ENCODE results near the gene BAHCC1.

Gene BAHCC1

DNA sequence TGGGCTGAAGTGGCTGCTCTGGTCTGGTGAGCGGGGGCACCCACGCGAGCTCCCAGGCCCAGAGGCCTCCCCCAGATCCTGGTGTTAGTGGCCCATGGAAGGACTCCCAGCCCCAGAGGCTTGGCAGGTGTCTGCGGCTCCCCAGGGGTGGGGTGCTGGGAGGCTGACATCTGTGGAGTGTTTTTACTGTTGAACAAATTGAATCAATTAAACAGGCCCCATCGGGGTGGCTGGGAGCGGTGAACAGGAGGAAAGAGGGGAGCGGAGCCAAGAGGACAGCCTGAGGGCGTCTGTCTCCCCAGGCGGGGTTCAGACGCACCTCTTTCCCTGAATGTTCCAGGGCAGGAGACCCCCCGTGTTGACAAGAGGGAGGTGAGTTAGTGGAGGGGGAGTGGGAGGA, 87.4 kb downstream of the BAHCC1 start:
- no peak for DNase-seq (ENCODE audit: low read depth)
- TF ChIP-seq, protein P1, sequence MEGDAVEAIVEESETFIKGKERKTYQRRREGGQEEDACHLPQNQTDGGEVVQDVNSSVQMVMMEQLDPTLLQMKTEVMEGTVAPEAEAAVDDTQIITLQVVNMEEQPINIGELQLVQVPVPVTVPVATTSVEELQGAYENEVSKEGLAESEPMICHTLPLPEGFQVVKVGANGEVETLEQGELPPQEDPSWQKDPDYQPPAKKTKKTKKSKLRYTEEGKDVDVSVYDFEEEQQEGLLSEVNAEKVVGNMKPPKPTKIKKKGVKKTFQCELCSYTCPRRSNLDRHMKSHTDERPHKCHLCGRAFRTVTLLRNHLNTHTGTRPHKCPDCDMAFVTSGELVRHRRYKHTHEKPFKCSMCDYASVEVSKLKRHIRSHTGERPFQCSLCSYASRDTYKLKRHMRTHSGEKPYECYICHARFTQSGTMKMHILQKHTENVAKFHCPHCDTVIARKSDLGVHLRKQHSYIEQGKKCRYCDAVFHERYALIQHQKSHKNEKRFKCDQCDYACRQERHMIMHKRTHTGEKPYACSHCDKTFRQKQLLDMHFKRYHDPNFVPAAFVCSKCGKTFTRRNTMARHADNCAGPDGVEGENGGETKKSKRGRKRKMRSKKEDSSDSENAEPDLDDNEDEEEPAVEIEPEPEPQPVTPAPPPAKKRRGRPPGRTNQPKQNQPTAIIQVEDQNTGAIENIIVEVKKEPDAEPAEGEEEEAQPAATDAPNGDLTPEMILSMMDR (IDR thresholded peaks at IDR 0.05; ENCODE audit: control insufficient read depth, extremely low read depth, insufficient read depth) = no peak
- no peak overlapping the region for H3K4me3 ChIP-seq (ENCODE audit: low read depth, low read length)

- H3K4me3 ChIP-seq (ENCODE audit: low read depth, low read length) = no peak overlapping the region
- TF ChIP-seq, protein P1 (IDR thresholded peaks at IDR 0.05; ENCODE audit: control insufficient read depth, extremely low read depth, insufficient read depth) = no peak
- DNase-seq (ENCODE audit: low read depth) = no peak
Measured at GRCh38 chr17:81483085-81483861, 88.0 kb downstream of the BAHCC1 start.

- TF ChIP-seq, protein P1 (IDR thresholded peaks at IDR 0.05; ENCODE audit: control insufficient read depth, extremely low read depth, insufficient read depth) = no peak
- no peak for DNase-seq (ENCODE audit: low read depth)
- no peak overlapping the region for H3K4me3 ChIP-seq (ENCODE audit: low read depth, low read length)
Measured at GRCh38 chr17:81483862-81484194, 88.6 kb downstream of the BAHCC1 start.

DNA sequence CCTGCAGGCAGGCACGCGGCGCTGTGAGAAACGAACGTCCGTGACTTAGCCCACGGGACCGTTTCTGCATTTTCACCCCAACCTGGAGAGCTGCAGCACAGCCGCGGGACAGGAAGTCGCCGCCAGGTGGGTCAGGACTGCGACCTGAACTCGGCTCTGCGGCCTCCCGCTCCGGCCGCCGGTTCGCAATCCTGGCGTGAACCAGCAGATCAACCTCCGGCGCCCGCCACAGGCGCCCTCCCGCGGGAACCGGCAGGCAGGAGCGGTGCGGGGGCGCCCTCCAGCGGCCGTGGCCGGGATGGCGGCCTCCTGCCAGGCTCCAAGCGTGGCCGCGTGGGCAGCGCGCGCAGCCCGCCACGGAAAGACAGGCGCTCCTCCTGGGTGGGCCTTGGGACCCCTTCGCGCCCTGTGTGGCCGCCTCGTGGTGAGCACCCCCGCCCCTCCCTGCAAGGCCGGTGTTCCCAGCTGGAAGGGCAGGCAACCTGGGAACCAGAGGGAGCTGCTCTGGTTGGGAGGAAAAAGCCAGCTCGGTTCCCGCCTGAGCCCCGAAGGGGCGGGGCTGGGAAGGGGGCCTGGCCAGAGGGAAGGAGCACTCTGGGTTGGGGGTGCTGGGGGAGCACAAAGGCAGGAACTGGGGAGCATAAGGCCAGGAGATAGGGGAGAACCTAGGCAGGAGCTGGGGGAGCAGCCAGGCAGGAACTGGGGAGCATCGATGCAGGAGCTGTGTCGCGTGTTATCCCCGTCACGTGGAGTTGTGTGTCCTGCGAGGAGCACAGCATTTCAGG, 89.1 kb downstream of the BAHCC1 start:
- peak; percentile 61 for DNase-seq (ENCODE audit: low read depth)
- H3K4me3 ChIP-seq (ENCODE audit: low read depth, low read length) = peak overlapping the region; percentile 19
- TF ChIP-seq, protein P1 (IDR thresholded peaks at IDR 0.05; ENCODE audit: control insufficient read depth, extremely low read depth, insufficient read depth) = peak; percentile 94

GRCh38 chr17:81486199-81486810, 91.0 kb downstream of the BAHCC1 start:
- TF ChIP-seq, protein P1 (IDR thresholded peaks at IDR 0.05; ENCODE audit: control insufficient read depth, extremely low read depth, insufficient read depth) = no peak
- DNase-seq (ENCODE audit: low read depth) = no peak
- H3K4me3 ChIP-seq (ENCODE audit: low read depth, low read length) = no peak overlapping the region

DNA sequence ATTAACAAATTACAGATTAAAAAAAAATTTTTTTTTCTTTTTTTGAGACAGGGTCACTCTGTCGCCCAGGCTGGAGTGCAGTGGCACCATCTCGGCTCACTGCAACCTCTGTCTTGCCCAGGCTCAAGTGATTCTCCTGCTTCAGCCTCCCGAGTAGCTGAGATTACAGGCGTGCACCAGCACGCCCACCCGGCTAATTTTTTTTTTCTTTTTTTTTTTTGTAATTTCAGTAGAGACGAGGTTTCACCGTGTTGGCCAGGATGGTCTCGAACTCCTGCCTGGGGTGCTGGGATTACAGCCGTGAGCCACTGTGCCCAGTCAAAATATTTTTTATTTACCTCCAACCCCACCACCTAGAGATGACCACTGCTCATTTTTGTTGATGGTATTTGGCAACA, 91.8 kb downstream of the BAHCC1 start:
- DNase-seq (ENCODE audit: low read depth) = no peak
- TF ChIP-seq, protein P1 (IDR thresholded peaks at IDR 0.05; ENCODE audit: control insufficient read depth, extremely low read depth, insufficient read depth) = no peak
- peak overlapping the region; percentile 66 for H3K4me3 ChIP-seq (ENCODE audit: low read depth, low read length)

Data from LNCaP clone FGC (cell line).